ENCODE results near the gene ARHGAP33.

The ARHGAP33 gene

GRCh38 chr19:35788205-35788960 is 13.0 kb downstream of the ARHGAP33 start:
- no peak overlapping the region for H3K27ac ChIP-seq (ENCODE audit: poor library complexity, severe bottlenecking)
- no peaks in the 10 kb centered on the region for H3K27me3 ChIP-seq (ENCODE audit: insufficient read depth, poor library complexity, severe bottlenecking)
- no peak for ATAC-seq (ENCODE audit: low read depth)
- H3K4me1 ChIP-seq (ENCODE audit: insufficient read depth, poor library complexity, severe bottlenecking), result no peaks in the 10 kb centered on the region
- H3K36me3 ChIP-seq (ENCODE audit: low read depth), result no peaks in the 10 kb centered on the region
- H3K9me3 ChIP-seq (ENCODE audit: severe bottlenecking), result no peaks in the 10 kb centered on the region
- no peak overlapping the region for H3K4me3 ChIP-seq (ENCODE audit: severe bottlenecking)
- no peak for DNase-seq (ENCODE audit: low spot score)
- TF ChIP-seq CTCF (IDR thresholded peaks at IDR 0.05; ENCODE audit: poor library complexity, severe bottlenecking), result no peak

GRCh38 chr19:35789195-35789977 is 14.0 kb downstream of the ARHGAP33 start:
- no peaks in the 10 kb centered on the region for H3K36me3 ChIP-seq (ENCODE audit: low read depth)
- no peaks in the 10 kb centered on the region for H3K27me3 ChIP-seq (ENCODE audit: insufficient read depth, poor library complexity, severe bottlenecking)
- H3K4me3 ChIP-seq (ENCODE audit: severe bottlenecking), result no peak overlapping the region
- H3K27ac ChIP-seq (ENCODE audit: poor library complexity, severe bottlenecking), result no peak overlapping the region
- ATAC-seq (ENCODE audit: low read depth) (no peak), DNase-seq (ENCODE audit: low spot score) (no peak)
- no peaks in the 10 kb centered on the region for H3K4me1 ChIP-seq (ENCODE audit: insufficient read depth, poor library complexity, severe bottlenecking)
- no peaks in the 10 kb centered on the region for H3K9me3 ChIP-seq (ENCODE audit: severe bottlenecking)
- TF ChIP-seq CTCF (IDR thresholded peaks at IDR 0.05; ENCODE audit: poor library complexity, severe bottlenecking), result no peak

- no peak for DNase-seq (ENCODE audit: low spot score)
- no peak for ATAC-seq (ENCODE audit: low read depth)
- no peaks in the 10 kb centered on the region for H3K4me1 ChIP-seq (ENCODE audit: insufficient read depth, poor library complexity, severe bottlenecking)
- H3K4me3 ChIP-seq (ENCODE audit: severe bottlenecking), result no peak overlapping the region
- no peaks in the 10 kb centered on the region for H3K27me3 ChIP-seq (ENCODE audit: insufficient read depth, poor library complexity, severe bottlenecking)
- no peak overlapping the region for H3K27ac ChIP-seq (ENCODE audit: poor library complexity, severe bottlenecking)
- no peaks in the 10 kb centered on the region for H3K36me3 ChIP-seq (ENCODE audit: low read depth)
- H3K9me3 ChIP-seq (ENCODE audit: severe bottlenecking), result no peaks in the 10 kb centered on the region
- no peak for TF ChIP-seq CTCF (IDR thresholded peaks at IDR 0.05; ENCODE audit: poor library complexity, severe bottlenecking)
Measured at GRCh38 chr19:35789978-35790944, 14.9 kb downstream of the ARHGAP33 start.

GRCh38 chr19:35790981-35791813 is 15.8 kb downstream of the ARHGAP33 start:
- 0 out of 3 replicates have a peak, but pooled peaks have one; percentile 7 for ATAC-seq (ENCODE audit: low read depth)
- DNase-seq (ENCODE audit: low spot score), result no peak
- Histone ChIP-seq H3K4me1 (ENCODE audit: insufficient read depth, poor library complexity, severe bottlenecking) (no peaks in the 10 kb centered on the region), H3K9me3 (ENCODE audit: severe bottlenecking) (no peaks in the 10 kb centered on the region), H3K27ac (ENCODE audit: poor library complexity, severe bottlenecking) (no peak overlapping the region), H3K27me3 (ENCODE audit: insufficient read depth, poor library complexity, severe bottlenecking) (no peaks in the 10 kb centered on the region), H3K36me3 (ENCODE audit: low read depth) (no peaks in the 10 kb centered on the region), H3K4me3 (ENCODE audit: severe bottlenecking) (no peak overlapping the region)
- TF ChIP-seq CTCF (IDR thresholded peaks at IDR 0.05; ENCODE audit: poor library complexity, severe bottlenecking), result no peak
